Hepatocyte (in vitro differentiated cells): ENCODE results near the gene ZNF385D.

ENCODE experiments used
- CTCF ChIP-seq: fragments of 200-600 bp; sonication (generic); IDR thresholded peaks from 2 replicates; pipeline ENCODE4 v1.5.1; 2016; ENCODE audit warnings: antibody characterized with exemption, mild to moderate bottlenecking; ENCODE audit not compliant: poor library complexity
- EZH2 ChIP-seq: fragments of 200-600 bp; sonication (generic); IDR thresholded peaks from 2 replicates; pipeline ENCODE4 v1.6.1; 2016; ENCODE audit warnings: antibody characterized with exemption, mild to moderate bottlenecking, borderline replicate concordance
- EZH2phosphoT487 ChIP-seq: fragments of 200-600 bp; sonication (generic); IDR thresholded peaks from one replicate; pipeline ENCODE4 v1.6.1; 2018; ENCODE audit warnings: antibody characterized with exemption, mild to moderate bottlenecking, low read depth, moderate library complexity; ENCODE audit not compliant: unreplicated experiment, severe bottlenecking

DNA sequence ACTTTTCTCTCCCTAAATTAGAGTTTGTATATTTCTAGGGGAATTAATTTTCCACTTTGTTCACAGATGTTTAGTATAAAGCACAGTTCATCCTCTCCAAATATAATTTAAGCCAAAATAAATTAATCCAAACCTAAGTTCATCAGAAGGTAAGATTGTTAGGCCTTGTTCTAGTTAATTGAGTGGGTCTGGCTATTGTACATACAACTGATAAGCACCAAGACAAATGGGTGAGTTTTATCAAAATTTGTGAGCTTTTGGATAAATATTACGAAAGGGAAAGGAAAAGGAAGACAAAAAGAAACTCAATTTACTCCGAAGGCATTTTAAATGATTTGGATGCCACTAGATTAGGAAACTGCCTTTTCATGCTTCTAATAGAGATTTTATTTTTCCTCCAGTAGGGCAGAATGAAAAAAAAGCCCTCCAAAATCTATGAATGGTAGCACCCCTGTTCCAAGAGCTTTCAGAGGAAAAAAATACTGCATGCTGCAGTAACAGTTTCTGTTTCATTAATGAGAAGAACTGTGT lies 304.0 kb downstream of the ZNF385D start:
- TF ChIP-seq CTCF (no peak), EZH2 (no peak), EZH2phosphoT487 (no peak)
